ENCODE data around the gene ZNF766. TPM values are rescaled to one million over a fixed set of nuclear protein-coding genes. Genes with fewer than 3 reads are reported as not detected.
A peak's percentile ranks its signal among the peaks of the same experiment; 100 is the strongest.
"Not testable (repeated sequence)": the region's sequence is repeated elsewhere in the genome, so short reads cannot be mapped to it uniquely, and the experiment has no call there.

ZNF766 gene
- total RNA-seq, 1 donor from 2014 or later, result 19.8 TPM

- DNase-seq, result no peak
Observed at GRCh38 chr19:52277471-52277870, 8.1 kb downstream of the ZNF766 start.

GRCh38 chr19:52286256-52286655 lies 16.9 kb downstream of the ZNF766 start:
- no peak for DNase-seq

- no peak for DNase-seq
Observed at GRCh38 chr19:52291781-52292180, 22.4 kb downstream of the ZNF766 start.

GRCh38 chr19:52292946-52293345 lies 23.6 kb downstream of the ZNF766 start:
- DNase-seq, result not testable (repeated sequence)

- no peak for DNase-seq
Observed at GRCh38 chr19:52296400-52296772, 27.0 kb downstream of the ZNF766 start.

GRCh38 chr19:52296773-52297600 lies 27.6 kb downstream of the ZNF766 start, which contains the start of gene ZNF480:
Gene ZNF480, plus strand, starts transcription at chr19:52297169. Its CDS starts 3,244 bp downstream, at chr19:52300413.
- peak; percentile 70 for DNase-seq

GRCh38 chr19:52297601-52298364 lies 28.4 kb downstream of the ZNF766 start:
- no peak for DNase-seq

- DNase-seq, result no peak
Observed at GRCh38 chr19:52307275-52307674, 37.9 kb downstream of the ZNF766 start.

GRCh38 chr19:52322429-52322828 lies 53.0 kb downstream of the ZNF766 start:
- no peak for DNase-seq

GRCh38 chr19:52331757-52332156 lies 62.4 kb downstream of the ZNF766 start:
- DNase-seq, result no peak

- DNase-seq, result no peak
Observed at GRCh38 chr19:52335768-52336116, 66.4 kb downstream of the ZNF766 start.

GRCh38 chr19:52336117-52336790 lies 66.9 kb downstream of the ZNF766 start, which contains the start of gene ZNF610:
Gene ZNF610, plus strand, starts transcription at chr19:52336243. Its CDS starts 12,930 bp downstream, at chr19:52349173.
- DNase-seq, result peak; percentile 79

GRCh38 chr19:52336791-52337381 lies 67.5 kb downstream of the ZNF766 start:
- no peak for DNase-seq

- DNase-seq, result not testable (repeated sequence)
Observed at GRCh38 chr19:52339022-52339421, 69.6 kb downstream of the ZNF766 start.

GRCh38 chr19:52343548-52343947 lies 74.2 kb downstream of the ZNF766 start:
- no peak for DNase-seq

- DNase-seq, result no peak
Observed at GRCh38 chr19:52345162-52345561, 75.8 kb downstream of the ZNF766 start.

Small RNA genes within 50 kb of the gene (small RNA-seq; reads per million reads assigned to genes)
- 0.26 reads per million for gene MIR643
- gene MIR6801, result not detected
- gene RF00019, result not detected

Other genes starting within 250 kb of the ZNF766 start
- 33.7 TPM for gene ZNF614, start 241.2 kb upstream of the ZNF766 start, total RNA-seq
- gene ZNF432, start 220.7 kb upstream of the ZNF766 start, total RNA-seq, result 17.6 TPM
- 52.4 TPM for gene ZNF841, start 173.8 kb upstream of the ZNF766 start, total RNA-seq
- 33.4 TPM for gene ZNF616, start 129.6 kb upstream of the ZNF766 start, total RNA-seq
- 48.5 TPM for gene ZNF836, start 98.0 kb upstream of the ZNF766 start, total RNA-seq
- 255 TPM for gene PPP2R1A, start 79.5 kb upstream of the ZNF766 start, total RNA-seq
- gene ZNF480, start 27.6 kb downstream of the ZNF766 start, total RNA-seq, result 9.4 TPM
- gene ZNF610, start 66.7 kb downstream of the ZNF766 start, total RNA-seq, result 17.8 TPM
- 93.4 TPM for gene ZNF880, start 100.3 kb downstream of the ZNF766 start, total RNA-seq
- 57.9 TPM for gene ZNF528, start 128.3 kb downstream of the ZNF766 start, total RNA-seq
- 2.8 TPM for gene ZNF534, start 159.6 kb downstream of the ZNF766 start, total RNA-seq
- gene ZNF578, start 184.0 kb downstream of the ZNF766 start, total RNA-seq, result 28.4 TPM